Measurements from ENCODE around the gene GKN2.

DNA sequence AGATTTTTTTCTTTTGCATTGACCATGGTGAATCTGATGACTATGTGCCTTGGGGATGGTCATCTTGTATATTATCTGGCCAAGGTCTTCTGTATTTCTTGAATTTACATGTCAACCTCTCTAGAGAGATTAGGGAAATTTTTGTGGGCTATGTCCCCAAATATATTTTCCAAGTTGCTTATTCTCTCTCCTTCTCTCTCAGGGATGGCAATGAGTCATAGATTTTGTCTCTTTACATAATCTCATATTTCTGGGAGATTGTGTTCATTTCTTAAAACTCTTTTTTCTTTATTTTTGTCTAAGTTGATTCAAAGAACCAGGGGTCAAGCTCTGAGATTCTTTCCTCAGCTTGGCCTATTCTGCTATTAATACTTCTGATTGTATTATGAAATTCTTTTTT lies 9.9 kb downstream of the GKN2 start:
- TF ChIP-seq, protein P1, sequence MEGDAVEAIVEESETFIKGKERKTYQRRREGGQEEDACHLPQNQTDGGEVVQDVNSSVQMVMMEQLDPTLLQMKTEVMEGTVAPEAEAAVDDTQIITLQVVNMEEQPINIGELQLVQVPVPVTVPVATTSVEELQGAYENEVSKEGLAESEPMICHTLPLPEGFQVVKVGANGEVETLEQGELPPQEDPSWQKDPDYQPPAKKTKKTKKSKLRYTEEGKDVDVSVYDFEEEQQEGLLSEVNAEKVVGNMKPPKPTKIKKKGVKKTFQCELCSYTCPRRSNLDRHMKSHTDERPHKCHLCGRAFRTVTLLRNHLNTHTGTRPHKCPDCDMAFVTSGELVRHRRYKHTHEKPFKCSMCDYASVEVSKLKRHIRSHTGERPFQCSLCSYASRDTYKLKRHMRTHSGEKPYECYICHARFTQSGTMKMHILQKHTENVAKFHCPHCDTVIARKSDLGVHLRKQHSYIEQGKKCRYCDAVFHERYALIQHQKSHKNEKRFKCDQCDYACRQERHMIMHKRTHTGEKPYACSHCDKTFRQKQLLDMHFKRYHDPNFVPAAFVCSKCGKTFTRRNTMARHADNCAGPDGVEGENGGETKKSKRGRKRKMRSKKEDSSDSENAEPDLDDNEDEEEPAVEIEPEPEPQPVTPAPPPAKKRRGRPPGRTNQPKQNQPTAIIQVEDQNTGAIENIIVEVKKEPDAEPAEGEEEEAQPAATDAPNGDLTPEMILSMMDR (conservative IDR thresholded peaks at IDR 0.05 in 1 of 2, IDR thresholded peaks at IDR 0.05 in 1 of 2; ENCODE audit: low read depth in 1 of 2, low read length in 2 of 2) = no peak
- TF ChIP-seq EZH2 (IDR thresholded peaks at IDR 0.05; ENCODE audit: low read length, missing control alignments) = no peak

Data from fibroblast of lung (primary cell).